Activated T-cell treated with anti-CD3 and anti-CD28 coated beads for 4 hours (primary cell): ENCODE data around the gene DRD3.
A peak's percentile ranks its signal among the peaks of the same experiment; 100 is the strongest.

ENCODE experiments used
- DNase-seq: peaks from one replicate; pipeline ENCODE4 v3.0.0-alpha.2; 2020

DRD3 gene

DNA sequence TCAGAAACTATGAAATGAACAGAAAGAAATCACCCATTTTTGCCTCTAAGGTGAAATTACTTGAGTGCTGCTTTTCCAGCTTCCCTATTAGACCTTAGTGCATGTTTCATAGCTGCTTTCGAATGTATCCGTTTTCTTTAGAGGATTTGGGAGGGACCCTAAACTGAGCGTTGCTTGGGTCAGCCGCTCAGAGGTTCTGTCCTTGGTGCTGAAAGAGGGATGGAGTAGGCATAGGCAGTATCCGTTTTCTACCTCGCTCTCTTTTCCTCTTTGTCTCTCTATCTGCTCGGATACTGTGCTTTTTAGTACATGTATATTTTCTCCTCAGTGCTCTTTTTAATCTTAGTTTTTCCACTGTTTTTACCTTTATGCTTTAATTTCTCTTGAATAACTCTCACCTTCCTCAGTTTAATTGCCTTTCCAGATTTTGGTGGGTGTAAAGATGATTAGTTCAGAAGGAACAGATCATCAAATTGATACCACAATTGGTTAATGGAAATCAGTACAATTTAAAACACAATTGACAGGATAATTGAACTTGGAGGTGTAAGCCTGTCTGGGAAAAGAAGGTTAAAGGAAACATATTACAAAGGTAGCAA, at the start of gene DRD3:
TSS of gene DRD3 (minus strand) at position 283 of the 599 bp plus-strand sequence. CDS start 7,060 bp downstream, outside the sequence.
- no peak for DNase-seq

- DNase-seq: no peak
These were observed 48.2 kb upstream of the DRD3 start for GRCh38 chr3:114227076-114227475.

GRCh38 chr3:114226313-114226712, 47.5 kb upstream of the DRD3 start:
- DNase-seq: no peak

- DNase-seq: no peak
These were observed 44.3 kb upstream of the DRD3 start for GRCh38 chr3:114223143-114223542.

DNA sequence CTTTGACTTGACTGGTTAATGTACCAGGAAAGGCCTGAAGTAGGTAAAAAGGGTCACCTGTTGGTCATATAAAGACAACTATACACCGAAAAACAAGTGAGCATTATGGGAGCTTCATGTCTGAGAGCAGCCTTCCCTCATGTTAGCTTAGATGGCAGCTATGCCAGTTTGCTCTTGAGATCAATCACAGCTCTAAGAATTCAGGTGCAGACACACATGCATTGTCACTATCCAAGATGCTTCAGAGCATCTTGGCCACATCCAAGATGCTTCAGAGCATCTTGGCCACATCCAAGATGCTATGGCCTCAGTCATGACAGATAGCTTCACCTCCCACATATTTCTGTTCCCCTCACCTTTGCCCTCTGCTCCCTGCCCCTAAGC, 43.0 kb upstream of the DRD3 start:
- DNase-seq: no peak

GRCh38 chr3:114221165-114221880, 42.5 kb upstream of the DRD3 start:
- peak; percentile 37 for DNase-seq

DNA sequence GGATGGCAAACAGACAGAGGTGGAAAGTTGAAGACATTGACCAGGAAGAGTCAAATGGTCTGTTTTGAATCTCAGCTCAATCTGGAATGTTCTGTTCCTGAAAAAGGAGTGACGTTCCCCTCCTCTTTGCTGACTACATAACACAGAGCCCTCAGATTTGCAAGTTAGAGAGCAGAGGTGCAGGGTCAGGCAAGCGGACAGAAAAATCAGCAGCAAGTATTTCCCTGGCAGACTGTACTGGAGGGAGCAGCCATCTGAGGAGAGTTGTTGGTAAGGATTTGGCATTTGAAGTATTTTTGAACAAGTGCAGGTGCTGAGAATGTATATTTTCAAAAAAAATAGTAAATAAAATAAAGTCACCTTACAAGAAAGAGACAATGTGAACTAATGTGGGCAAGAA, 40.9 kb upstream of the DRD3 start:
- DNase-seq: no peak

GRCh38 chr3:114218578-114219185, 39.8 kb upstream of the DRD3 start:
- DNase-seq: no peak

DNA sequence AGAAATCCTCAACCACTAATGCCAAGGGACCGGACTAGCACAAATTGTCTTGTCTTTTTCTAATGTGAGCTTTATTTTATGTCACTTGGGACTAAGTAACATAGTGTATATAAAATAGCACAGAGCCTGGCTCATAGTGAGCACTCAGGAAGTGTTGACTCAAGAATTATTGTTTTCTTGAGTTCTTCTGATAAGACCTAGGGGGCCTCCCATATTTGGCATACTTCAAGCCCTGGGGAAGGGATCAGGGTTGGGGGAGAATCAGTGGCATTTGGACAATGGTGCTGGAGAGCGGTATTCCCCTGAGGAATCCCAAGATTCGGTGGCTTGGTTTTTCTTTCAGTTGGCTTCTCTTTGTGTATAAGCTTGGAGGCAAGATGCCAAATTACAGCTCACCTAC, 39.2 kb upstream of the DRD3 start:
- DNase-seq: no peak

GRCh38 chr3:114217266-114217665, 38.4 kb upstream of the DRD3 start:
- no peak for DNase-seq

GRCh38 chr3:114216186-114216970, 37.5 kb upstream of the DRD3 start:
- no peak for DNase-seq

DNA sequence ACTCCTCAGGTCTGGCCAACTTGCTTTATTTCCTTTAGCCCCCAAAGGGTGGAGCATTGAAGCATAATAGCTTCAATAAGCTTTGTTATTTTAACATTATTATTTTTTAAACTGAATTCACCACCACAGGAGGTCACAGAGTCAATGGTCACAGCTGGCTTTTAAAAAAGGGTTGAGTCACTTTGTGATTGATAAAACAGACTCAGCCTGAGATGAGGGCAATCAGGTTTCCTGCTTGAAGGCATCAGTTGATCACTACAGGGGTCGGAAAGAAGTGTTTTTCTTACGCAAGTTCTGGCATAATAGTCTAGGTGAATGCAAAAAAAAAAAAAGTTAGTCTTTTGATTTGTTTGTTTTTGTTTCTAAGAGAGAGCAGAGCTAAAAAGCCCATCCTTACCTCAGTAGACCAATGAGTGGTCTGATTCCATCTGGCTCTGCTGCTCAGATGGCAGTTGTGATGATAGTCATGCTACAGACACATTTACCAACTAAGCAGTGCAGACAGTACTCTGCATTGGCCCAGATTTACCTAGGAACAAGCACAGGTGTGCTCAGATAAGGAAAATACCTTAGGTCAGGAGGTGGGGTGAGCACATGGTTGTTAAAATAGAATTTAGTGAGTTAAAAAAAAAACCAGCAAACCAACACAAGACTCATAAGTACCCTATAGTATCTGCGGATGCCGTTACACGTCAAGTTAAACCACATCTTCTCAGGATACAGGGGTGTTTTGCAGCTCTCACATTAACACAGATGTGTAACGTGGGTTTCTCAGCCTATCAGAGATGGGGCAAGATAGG, 35.9 kb upstream of the DRD3 start:
- DNase-seq: no peak

DNA sequence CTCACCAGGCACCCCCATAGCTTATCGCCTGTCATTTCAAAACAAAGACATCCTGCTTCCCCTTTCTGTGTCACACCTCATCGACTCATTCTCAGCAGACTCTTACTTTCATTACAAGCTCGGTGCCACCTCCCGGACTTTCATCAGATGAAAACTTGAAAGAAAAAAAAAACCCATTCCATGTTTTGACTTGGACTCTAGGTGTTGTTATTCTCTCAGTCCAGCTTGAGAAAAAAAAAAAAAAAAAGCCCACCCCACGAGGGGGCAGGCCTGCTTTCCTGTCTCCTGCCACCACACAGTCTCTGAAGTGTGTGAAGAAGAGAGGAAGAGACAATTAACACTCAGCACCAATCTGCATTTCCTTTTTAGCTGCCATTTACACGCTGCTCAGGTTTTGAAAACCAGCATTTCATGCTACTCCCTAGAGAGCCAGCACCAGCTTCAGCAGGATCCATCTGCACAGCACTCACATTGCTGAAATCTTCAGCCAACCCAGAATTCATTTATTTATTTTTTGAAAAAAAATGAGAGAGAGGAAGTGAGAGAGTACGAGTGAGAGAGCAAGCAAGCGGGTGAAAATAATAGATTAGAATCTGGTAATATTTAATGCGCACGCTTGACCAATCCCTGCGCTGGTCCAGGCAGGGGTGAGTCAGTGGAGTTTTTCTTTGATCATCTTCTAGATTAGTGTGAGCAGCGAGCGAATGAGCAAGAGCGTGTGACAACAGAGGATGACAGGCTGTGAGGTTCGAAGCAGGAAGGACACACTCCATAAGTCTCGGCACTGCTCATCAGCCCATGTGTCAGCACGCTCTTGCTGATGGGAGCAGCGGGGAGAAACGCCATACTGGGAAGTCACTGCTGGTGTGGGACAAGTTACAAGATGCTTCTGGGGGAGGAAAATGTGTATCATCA, 35.0 kb upstream of the DRD3 start:
- peak; percentile 65 for DNase-seq

DNA sequence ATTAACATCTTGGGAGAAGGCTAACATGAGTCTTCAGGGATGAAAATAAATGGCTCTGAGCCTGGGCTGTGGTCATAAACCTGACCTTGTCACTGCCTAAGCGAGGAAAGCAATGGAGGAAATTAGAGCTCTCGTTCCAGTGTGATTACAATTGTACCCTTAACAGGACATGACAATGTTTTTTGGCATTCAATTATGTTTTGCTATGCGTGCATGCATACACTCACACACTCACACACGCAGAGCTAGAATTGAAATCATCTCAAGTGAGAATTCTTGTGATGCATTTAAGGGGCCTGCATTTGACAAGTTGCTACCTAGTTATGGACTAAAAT, 34.4 kb upstream of the DRD3 start:
- DNase-seq: no peak

GRCh38 chr3:114212646-114213045, 33.8 kb upstream of the DRD3 start:
- DNase-seq: no peak

GRCh38 chr3:114207768-114208167, 28.9 kb upstream of the DRD3 start:
- no peak for DNase-seq

GRCh38 chr3:114206342-114206741, 27.5 kb upstream of the DRD3 start:
- DNase-seq: no peak

DNA sequence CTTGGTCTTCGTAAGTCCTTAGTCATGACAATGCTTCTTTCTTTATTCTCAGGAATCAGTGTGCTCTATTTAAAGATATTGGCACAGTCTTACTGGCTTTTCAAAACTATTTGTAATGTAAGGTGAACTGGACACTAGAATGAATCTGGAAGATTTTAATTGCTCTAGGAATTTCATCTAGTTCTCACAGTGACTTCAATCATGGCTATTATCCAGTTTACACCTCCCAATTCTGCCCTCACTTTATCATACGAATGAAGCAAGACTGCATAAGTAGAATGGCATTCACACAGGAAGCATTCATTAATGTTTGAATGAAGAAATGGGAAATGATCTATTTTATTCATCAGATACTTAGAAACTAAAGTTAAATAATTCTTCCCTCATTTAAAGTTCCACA, 26.7 kb upstream of the DRD3 start:
- DNase-seq: no peak

GRCh38 chr3:114194750-114195149, 15.9 kb upstream of the DRD3 start:
- no peak for DNase-seq

DNA sequence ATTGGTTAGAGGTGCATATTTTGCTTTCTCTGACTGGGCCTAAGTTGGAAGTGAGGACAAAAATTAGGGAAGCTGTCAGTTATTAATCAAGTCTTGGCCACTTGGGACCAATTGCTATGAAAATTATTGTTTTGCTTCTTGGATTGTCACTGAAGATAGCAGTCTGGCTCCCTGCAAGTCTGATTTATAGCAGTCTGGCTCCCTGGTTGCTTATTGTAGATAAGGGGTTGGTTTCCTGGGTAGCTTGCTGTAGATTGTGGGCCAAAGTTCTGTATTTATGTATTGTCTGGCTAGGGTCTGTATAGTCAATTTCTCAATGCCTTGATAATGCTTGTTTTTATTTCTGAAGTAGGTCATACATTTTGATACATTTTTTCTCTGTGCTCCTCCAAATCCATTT, 13.3 kb upstream of the DRD3 start:
- no peak for DNase-seq

DNA sequence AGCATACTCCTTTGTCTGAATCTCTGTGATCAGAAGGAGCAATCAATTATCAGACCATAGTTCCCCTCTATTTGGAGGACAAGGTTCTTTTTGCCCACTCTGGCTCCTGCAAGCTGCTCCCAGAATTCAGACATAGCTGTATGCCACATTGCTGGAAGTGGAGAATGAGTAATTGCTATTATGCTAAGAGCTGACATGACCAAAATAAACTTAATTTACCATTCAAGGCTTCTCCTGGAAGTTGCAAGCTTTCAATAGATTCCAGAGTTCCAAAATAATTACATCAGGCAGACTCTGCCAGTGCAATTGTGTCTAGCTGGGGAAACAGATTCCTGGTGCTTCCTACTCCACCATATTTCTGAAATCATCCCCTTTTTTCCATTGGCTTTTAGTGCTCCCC, 7.6 kb upstream of the DRD3 start:
- DNase-seq: no peak

DNA sequence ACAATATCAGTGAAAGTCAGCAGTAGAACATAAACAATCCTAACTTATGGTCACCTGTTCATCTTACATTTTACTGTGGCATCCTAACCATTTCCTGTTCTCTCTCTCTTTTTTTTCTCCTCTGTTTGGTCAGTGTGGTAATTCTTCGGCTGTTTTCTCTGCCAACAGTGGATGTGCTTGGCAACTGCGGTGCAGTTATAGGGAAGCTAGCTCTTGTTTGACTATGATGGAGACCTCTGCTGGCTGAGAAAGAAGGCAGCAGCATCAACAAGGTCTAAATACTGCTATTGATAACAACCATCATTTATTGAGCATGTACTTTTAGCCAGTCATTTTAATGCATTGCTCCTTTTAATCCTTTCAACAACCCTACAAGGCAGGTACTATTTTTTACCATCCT, 723 bp upstream of the DRD3 start:
- no peak for DNase-seq
